Right atrium auricular region (tissue), 2 donors: ENCODE data around the gene TAF4. TPM values are rescaled to one million over a fixed set of nuclear protein-coding genes. Genes with fewer than 3 reads are reported as not detected.

ENCODE experiments used
- DNase-seq: peaks from one replicate; pipeline ENCODE4 v3.0.0-alpha.2; 2019; ENCODE audit warnings: low spot score
- H3K27ac ChIP-seq, 2 donors: fragments of 200-600 bp; sonication (generic); 1 replicate in 1 of 2; 2 replicates in 1 of 2; pipeline ENCODE4 v1.5.1; 2016 to 2019
- H3K27me3 ChIP-seq, 2 donors: fragments of 200-600 bp; sonication (generic); one replicate each; pipeline versions ENCODE4 v1.5.1 to v1.6.0; 2017 to 2019
- H3K36me3 ChIP-seq: fragments of 200-600 bp; sonication (generic); one replicate; pipeline ENCODE4 v1.5.1; 2016
- H3K4me1 ChIP-seq, 2 donors: fragments of 200-600 bp; sonication (generic); one replicate each; pipeline versions ENCODE4 v1.5.1 to v1.6.0; 2017 to 2019
- H3K4me3 ChIP-seq, 2 donors: fragments of 200-600 bp; sonication (generic); 1 replicate in 1 of 2; 2 replicates in 1 of 2; pipeline ENCODE4 v1.5.1; 2017 to 2019; ENCODE audit warnings: mild to moderate bottlenecking in 1 of 2, moderate library complexity in 1 of 2
- H3K9me3 ChIP-seq, 2 donors: fragments of 200-600 bp; sonication (generic); one replicate each; pipeline ENCODE4 v1.5.1; 2019
- total RNA-seq, 2 donors: library from RNA; depleted of rRNA; stranded (reverse); fragments of >200 nt; gene quantifications; one replicate each; pipeline ENCODE4 v1.1.0, GENCODE V29; 2016
- TF ChIP-seq, protein P1 (sequence below), 2 donors: fragments of 200-600 bp; sonication (generic); IDR thresholded peaks; one replicate each; pipeline ENCODE4 v1.5.1; 2019; ENCODE audit warnings: antibody characterized with exemption in 2 of 2

The TAF4 gene
- total RNA-seq, 2 donors from 2014 or later, result 8.3 to 18.0 TPM

DNA sequence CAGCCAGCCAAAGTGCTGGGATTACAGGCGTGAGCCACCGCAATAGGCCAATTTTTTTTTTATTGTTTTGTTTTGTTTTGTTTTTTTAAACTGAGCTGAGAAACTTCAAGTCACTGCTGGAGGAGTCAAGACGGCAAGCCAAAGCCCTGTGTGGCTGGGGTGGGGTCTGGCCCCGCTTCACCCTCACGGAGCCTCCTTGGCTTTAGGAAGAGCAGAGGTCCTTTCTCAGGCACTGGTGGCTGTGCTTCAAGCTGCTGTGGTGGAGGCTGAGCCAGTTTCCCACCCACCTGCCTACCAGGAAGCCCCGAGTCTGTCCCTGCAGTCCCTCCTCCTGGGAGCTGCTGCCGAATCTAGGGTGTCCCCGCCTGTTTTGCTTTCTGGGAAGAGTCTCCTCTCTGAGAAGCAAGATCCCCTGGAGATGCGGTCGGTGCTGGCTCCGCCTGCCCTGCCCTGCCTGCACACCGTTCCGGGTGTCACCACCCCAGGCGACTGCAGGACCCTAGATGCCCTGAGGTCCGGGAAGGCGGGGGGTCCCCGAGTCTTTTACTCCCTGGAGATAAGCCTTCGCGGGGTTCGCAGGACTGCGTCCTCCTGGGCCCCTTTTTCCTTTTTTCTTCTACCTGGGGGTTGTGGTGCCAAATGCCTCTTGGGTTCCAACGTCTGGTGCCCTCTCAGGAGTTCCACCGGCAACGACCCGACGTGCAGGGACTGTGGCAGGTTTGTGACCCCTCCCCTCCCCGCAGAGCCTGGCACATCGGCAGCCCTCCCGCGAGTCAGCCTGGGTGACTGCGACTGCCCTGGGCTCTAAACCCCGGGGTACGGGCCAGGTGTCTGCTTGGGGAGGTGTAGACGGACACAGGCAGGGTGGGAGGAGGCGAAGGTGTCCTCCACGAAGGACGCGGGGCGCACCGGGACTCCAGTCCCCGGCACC, 100.7 kb downstream of the TAF4 start:
- H3K36me3 ChIP-seq, result no peaks in the 10 kb centered on the region
- H3K4me1 ChIP-seq, result no peaks in the 10 kb centered on the region
- H3K4me3 ChIP-seq, result no peak overlapping the region
- H3K27me3 ChIP-seq, result peaks cover 3 to 14% of the 10 kb centered on the region in 2 donors
- no peak for DNase-seq
- TF ChIP-seq, protein P1, sequence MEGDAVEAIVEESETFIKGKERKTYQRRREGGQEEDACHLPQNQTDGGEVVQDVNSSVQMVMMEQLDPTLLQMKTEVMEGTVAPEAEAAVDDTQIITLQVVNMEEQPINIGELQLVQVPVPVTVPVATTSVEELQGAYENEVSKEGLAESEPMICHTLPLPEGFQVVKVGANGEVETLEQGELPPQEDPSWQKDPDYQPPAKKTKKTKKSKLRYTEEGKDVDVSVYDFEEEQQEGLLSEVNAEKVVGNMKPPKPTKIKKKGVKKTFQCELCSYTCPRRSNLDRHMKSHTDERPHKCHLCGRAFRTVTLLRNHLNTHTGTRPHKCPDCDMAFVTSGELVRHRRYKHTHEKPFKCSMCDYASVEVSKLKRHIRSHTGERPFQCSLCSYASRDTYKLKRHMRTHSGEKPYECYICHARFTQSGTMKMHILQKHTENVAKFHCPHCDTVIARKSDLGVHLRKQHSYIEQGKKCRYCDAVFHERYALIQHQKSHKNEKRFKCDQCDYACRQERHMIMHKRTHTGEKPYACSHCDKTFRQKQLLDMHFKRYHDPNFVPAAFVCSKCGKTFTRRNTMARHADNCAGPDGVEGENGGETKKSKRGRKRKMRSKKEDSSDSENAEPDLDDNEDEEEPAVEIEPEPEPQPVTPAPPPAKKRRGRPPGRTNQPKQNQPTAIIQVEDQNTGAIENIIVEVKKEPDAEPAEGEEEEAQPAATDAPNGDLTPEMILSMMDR (IDR thresholded peaks at IDR 0.05), result no peak
- no peaks in the 10 kb centered on the region for H3K9me3 ChIP-seq
- no peak overlapping the region for H3K27ac ChIP-seq

DNA sequence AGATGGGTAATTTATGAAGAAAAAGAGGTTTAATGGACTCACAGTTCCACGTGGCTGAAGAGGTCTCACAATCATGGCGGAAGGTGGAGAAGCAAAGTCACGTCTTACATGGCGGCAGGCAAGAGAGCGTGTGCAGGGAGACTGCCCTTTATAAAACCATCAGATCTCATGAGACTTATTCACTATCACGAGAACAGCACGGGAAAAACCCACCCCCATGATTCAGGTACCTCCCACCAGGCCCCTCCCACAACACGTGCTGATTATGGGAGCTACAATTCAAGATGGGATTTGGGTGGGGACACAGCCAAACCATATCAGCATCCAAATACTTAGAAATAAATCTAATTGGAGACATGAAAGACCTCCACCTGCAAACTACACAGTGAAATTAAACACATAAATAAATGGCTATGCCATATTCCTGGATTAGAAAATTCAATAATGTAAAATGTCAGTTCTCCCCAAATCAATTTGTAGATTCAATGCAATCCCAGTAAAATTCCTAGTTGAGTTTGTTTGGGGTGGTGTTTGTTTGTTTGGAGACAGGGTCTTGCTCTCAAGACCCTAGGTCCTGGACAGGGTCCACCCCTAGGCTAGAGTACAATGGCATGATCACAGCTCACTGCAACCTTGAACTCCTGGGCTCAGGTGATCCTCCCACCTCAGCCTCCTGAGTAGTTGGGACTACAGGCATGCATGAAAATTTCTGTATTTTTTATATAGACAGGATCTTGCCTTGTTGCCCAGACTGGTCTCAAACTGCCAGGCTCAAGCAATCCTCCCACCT, 101.6 kb downstream of the TAF4 start:
- no peak overlapping the region for H3K27ac ChIP-seq
- H3K36me3 ChIP-seq, result no peaks in the 10 kb centered on the region
- H3K27me3 ChIP-seq, result peaks cover 3 to 14% of the 10 kb centered on the region in 2 donors
- H3K4me1 ChIP-seq, result no peaks in the 10 kb centered on the region
- no peak overlapping the region for H3K4me3 ChIP-seq
- TF ChIP-seq, protein P1 (IDR thresholded peaks at IDR 0.05), result no peak
- no peak for DNase-seq
- H3K9me3 ChIP-seq, result no peaks in the 10 kb centered on the region

DNA sequence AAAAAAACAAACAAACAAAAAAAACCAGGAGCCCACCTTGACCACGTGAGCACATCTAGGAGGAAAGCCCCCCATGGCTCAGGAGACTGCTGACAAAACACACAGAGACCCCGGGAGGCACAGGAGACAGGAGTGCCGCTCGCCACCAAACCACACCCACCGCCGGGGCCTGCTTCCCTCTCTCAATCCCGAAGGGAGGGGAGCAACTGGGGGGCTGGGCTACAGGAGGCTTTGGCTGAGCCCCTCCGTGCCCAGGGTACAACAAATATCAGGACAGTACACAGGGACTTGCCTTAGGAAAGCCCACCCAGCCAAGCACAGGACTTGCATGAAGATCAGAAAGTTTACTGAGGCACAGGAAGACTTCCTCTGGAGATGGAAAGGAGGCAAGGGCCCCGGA, 102.5 kb downstream of the TAF4 start:
- Histone ChIP-seq H3K27me3 (peaks cover 3 to 14% of the 10 kb centered on the region in 2 donors), H3K4me3 (no peak overlapping the region), H3K36me3 (no peaks in the 10 kb centered on the region), H3K9me3 (no peaks in the 10 kb centered on the region), H3K27ac (no peak overlapping the region), H3K4me1 (no peaks in the 10 kb centered on the region)
- no peak for DNase-seq
- TF ChIP-seq, protein P1 (IDR thresholded peaks at IDR 0.05), result no peak

DNA sequence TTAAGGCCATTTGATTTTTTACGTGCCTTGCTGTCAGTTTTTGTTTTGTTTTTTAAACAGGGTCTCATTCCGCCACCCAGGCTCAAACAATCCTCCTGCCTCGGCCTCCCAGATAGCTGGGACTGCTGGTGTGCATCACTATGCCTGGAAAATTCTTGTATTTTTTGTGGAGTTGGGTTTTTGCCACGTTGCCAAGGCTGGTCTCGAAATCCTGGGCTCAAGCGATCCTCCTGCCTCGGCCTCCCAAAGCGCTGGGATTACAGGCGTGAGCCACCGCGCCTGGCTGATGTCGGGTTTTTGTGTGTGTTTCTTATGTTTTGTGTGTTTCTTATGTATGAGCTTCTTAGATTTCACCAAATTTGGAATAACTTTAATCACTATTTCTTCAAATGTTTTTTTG, 104.8 kb downstream of the TAF4 start:
- no peaks in the 10 kb centered on the region for H3K9me3 ChIP-seq
- H3K36me3 ChIP-seq, result no peaks in the 10 kb centered on the region
- no peaks in the 10 kb centered on the region for H3K4me1 ChIP-seq
- H3K27ac ChIP-seq, result no peak overlapping the region
- no peak overlapping the region for H3K4me3 ChIP-seq
- DNase-seq, result no peak
- TF ChIP-seq, protein P1 (IDR thresholded peaks at IDR 0.05), result no peak
- peaks cover 1 to 8% of the 10 kb centered on the region in 2 donors for H3K27me3 ChIP-seq

DNA sequence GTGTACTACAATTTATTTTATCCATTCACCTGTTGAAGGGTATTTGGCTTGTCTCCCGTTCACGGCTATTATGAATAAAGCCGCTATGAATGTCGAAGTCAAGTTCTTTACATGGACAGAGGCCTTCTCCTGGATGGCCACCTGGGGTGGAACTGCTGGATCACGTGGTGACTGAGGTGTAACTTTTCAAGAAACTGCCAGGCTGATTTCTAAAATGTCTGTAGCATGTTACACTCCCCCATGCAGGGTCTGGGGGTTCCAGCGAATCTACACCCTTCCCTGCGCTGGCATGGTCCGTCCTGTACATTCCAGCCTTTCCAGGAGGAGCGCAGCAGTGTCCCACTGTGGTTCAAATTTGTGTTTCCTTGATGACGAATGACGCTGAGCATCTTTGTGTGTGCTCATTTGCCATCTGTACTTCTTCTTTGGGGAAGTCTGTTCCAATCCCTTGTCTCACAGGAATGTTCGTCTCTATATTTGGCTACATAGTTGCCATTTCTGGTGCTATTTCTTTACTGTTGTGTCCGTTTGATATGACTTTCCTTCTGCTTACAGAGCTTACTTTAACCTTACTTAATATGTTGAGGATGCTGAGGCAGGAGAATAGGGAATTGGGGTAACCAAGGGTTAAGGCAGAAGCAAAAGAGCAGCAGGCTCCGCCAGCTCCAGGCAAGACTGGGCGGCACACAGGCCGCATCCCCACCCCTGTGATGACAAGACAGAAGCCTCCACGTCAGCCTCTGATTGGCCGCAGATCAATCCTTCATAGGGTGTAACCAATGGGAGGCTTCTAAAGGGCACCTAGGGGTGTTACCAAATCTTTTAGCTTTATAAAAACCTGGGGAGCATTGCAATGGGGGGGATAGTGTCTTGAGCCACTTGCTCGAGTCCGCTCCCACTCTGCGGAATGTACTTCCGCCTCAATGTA, 106.6 kb downstream of the TAF4 start:
- no peak for DNase-seq

More for the DNA sequence above, 106.6 kb downstream of the TAF4 start:
- Histone ChIP-seq H3K36me3 (no peaks in the 10 kb centered on the region), H3K27ac (no peak overlapping the region), H3K27me3 (no peaks in the 10 kb centered on the region), H3K4me1 (no peaks in the 10 kb centered on the region), H3K9me3 (no peaks in the 10 kb centered on the region), H3K4me3 (no peak overlapping the region)
- TF ChIP-seq, protein P1 (IDR thresholded peaks at IDR 0.05), result no peak
